ENCODE results near the gene ZMIZ2. TPM values are rescaled to one million over a fixed set of nuclear protein-coding genes. Genes with fewer than 3 reads are reported as not detected.

Gene ZMIZ2
- total RNA-seq, 1 donor from 2014 or later: 76.8 TPM

DNA sequence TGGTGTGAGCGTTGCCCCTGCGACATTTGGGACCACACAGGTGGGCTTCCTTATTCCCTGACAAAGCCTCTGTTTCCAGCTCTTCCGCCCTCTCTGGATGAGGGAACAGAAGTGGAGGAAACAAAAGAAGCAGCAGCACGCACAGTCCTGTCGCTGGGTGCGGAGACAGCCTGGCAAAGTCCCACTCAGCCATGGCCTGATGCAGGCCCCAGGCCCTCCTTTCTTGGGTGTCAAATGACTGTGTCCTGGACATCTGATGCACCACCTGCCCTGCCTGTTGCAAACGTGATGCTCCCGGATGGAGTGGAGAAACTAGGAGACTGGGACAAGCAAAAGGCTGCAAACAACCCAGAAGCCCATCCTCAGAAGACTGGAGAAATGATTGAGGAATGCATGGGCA is 20.7 kb downstream of the ZMIZ2 start:
- Mint-ChIP-seq H3K27me3 (ENCODE audit: low read depth, unreplicated experiment) (no peaks in the 10 kb centered on the region), H3K9me3 (ENCODE audit: unreplicated experiment) (no peaks in the 10 kb centered on the region), H3K4me1 (ENCODE audit: low read depth, unreplicated experiment) (peaks cover 16% of the 10 kb centered on the region), H3K36me3 (ENCODE audit: low read depth, unreplicated experiment) (peaks cover 9% of the 10 kb centered on the region), H3K27ac (ENCODE audit: unreplicated experiment) (peak overlapping the region; percentile 71), H3K4me3 (ENCODE audit: unreplicated experiment) (peak overlapping the region; percentile 45)
- DNase-seq (ENCODE audit: low read depth): no peak
- Histone ChIP-seq H3K9me3 (ENCODE audit: insufficient read depth, low read depth, low read length) (no peaks in the 10 kb centered on the region), H3K27ac (ENCODE audit: low read depth, low read length) (no peak overlapping the region), H3K79me2 (ENCODE audit: insufficient read depth, low read length) (no peaks in the 10 kb centered on the region), H3K9ac (ENCODE audit: low read length) (no peak overlapping the region), H3K4me1 (ENCODE audit: insufficient read depth, low read length) (peaks cover 22% of the 10 kb centered on the region), H3K36me3 (ENCODE audit: insufficient read depth, low read length) (peaks cover 2% of the 10 kb centered on the region), H2AFZ (ENCODE audit: low read depth, low read length) (no peak overlapping the region), H4K20me1 (ENCODE audit: insufficient read depth, low read length) (peaks cover 15% of the 10 kb centered on the region), H3K4me3 (ENCODE audit: insufficient read depth, low read depth, low read length) (no peak overlapping the region), H3K4me2 (ENCODE audit: low read length) (peak overlapping the region; percentile 41), H3K27me3 (ENCODE audit: insufficient read depth, low read length) (no peaks in the 10 kb centered on the region)
- TF ChIP-seq CTCF (IDR thresholded peaks at IDR 0.05; ENCODE audit: insufficient read depth, low read depth, low read length) (no peak), EZH2 (IDR thresholded peaks at IDR 0.05; ENCODE audit: insufficient read depth, low read length) (no peak)
- FAIRE-seq: peak; percentile 55

DNA sequence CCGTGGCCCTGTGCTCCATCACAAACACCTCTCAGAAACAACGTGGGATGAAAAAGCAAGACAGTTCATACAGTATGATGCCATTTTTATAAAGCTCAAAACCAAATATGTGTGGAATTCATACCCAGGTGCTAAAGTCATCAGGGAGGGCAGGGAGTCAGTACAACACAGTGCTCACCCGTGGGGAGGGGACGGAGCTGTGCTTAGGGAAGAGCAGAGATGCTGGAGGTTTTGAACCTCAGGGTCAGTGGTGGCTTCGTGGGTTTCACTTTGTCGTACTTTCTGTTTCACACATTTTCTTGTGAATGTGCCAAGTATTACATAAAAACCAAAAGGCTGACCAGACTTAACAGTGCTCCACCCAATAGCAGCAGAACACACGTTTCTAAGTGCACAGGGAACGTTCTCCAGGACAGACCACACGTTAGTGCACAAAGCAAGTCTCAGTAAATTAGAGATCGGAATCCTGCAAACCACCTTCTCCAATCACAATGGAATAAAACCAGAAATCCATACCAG is 21.2 kb downstream of the ZMIZ2 start:
- H3K4me1 Mint-ChIP-seq (ENCODE audit: low read depth, unreplicated experiment): peaks cover 16% of the 10 kb centered on the region
- peak; percentile 71 for FAIRE-seq
- no peak overlapping the region for H3K9ac ChIP-seq (ENCODE audit: low read length)

More for the DNA sequence above, 21.2 kb downstream of the ZMIZ2 start:
- Mint-ChIP-seq H3K4me3 (ENCODE audit: unreplicated experiment) (no peak overlapping the region), H3K27me3 (ENCODE audit: low read depth, unreplicated experiment) (no peaks in the 10 kb centered on the region), H3K36me3 (ENCODE audit: low read depth, unreplicated experiment) (peaks cover 9% of the 10 kb centered on the region), H3K27ac (ENCODE audit: unreplicated experiment) (peak overlapping the region; percentile 71), H3K9me3 (ENCODE audit: unreplicated experiment) (no peaks in the 10 kb centered on the region)
- Histone ChIP-seq H3K9me3 (ENCODE audit: insufficient read depth, low read depth, low read length) (no peaks in the 10 kb centered on the region), H3K79me2 (ENCODE audit: insufficient read depth, low read length) (no peaks in the 10 kb centered on the region), H3K27ac (ENCODE audit: low read depth, low read length) (no peak overlapping the region), H3K4me1 (ENCODE audit: insufficient read depth, low read length) (peaks cover 22% of the 10 kb centered on the region), H3K4me2 (ENCODE audit: low read length) (peak overlapping the region; percentile 41), H3K4me3 (ENCODE audit: insufficient read depth, low read depth, low read length) (no peak overlapping the region), H3K36me3 (ENCODE audit: insufficient read depth, low read length) (no peaks in the 10 kb centered on the region), H3K27me3 (ENCODE audit: insufficient read depth, low read length) (no peaks in the 10 kb centered on the region), H2AFZ (ENCODE audit: low read depth, low read length) (no peak overlapping the region), H4K20me1 (ENCODE audit: insufficient read depth, low read length) (peaks cover 12% of the 10 kb centered on the region)
- TF ChIP-seq CTCF (IDR thresholded peaks at IDR 0.05; ENCODE audit: insufficient read depth, low read depth, low read length) (no peak), EZH2 (IDR thresholded peaks at IDR 0.05; ENCODE audit: insufficient read depth, low read length) (no peak)
- DNase-seq (ENCODE audit: low read depth): peak; percentile 57
